Activated CD8-positive, alpha-beta memory T cell treated with anti-CD3 and anti-CD28 coated beads for 24 hours (primary cell): ENCODE measurements around the gene CHD9NB.

ENCODE experiments used
- DNase-seq: peaks from one replicate; pipeline ENCODE4 v3.0.0-alpha.2; 2020

Gene CHD9NB

DNA sequence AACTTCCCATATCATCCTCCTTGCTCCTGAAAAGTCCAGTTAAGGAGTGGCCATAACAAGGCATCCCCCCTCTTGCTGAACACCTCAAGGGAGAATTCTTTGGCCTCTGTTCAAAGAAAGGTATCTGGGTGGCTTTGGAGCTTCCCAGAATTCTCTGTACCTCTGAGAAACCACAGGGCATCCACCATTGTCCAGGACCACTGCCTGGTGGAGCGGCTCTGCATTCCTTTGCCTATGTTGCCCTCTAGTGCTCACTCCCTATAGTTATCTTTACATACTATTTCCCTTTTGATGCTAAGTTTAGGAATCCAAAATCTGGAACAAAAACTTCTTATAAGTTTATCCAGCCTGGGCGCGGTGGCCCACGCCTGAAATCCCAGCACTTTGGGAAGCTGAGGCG, 30.3 kb downstream of the CHD9NB start:
- DNase-seq: no peak

DNA sequence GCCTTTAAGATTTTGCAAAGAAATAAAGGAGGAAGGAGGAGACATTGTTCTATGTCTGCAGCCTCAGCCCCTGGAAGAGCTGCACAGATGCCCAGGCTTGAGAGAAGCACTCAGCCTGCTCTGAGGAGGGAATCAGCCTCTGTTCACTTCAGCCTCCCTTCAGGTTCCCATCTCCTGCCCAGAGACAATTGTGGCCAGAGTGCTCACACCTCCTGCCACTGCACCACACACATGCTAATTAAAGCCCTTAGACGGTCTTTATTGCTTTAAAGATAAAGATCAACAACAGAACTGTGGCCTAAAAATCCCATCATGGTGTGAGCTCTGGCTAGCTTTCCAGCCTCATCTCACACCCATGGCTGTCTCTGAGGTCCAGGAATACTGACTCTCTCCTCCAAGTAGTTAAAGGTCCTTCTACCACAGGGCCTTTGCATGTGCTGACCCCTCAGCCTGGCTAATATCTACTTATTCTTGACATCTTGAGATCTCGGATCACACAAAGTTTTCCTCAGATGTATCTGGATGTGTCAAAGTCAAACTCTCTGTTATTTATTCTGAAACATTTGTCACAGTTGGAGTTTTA, 33.8 kb downstream of the CHD9NB start:
- no peak for DNase-seq

DNA sequence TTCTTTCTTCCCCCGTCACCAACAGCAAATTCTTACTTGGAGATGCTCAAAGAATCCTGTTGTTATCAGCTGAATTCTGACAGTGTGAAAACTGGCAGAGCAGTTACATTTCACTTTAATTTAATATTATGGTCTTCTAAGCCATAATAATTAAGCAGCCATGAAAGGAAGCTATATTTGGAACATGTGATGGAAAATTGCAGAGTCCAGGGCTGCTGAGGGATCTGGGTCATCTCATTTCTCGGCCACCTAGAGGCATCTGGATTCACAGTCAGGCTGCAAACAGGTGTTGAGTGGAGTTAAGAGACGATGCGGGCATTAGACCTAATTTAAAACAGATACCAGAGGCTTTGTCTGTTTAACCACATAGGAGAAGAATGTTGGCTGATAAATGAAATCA, 38.4 kb downstream of the CHD9NB start:
- DNase-seq: no peak

GRCh38 chr16:53007095-53007494, 45.6 kb downstream of the CHD9NB start:
- no peak for DNase-seq

GRCh38 chr16:52997922-52998321, 54.8 kb downstream of the CHD9NB start:
- no peak for DNase-seq

DNA sequence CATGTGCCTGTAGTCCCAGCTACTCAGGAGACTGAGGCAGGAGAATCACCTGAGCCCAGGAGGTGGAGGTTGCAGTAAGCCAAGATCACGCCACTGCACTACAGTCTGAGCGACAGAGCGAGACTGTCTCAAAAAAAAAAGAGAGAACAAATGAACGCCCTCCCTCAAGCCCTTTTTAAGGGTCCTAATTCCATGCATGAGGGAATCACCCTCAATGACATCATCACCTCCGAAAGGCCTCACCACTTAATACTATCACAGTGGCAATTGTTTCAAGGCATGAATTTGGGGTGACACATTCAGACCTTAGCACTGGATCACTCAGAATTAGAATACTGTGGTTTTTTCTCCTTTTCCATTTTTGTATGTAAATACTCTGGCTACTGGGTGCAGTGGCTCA, 57.8 kb downstream of the CHD9NB start:
- DNase-seq: no peak

- no peak for DNase-seq
Observed at GRCh38 chr16:52993179-52993578, 59.5 kb downstream of the CHD9NB start.

- no peak for DNase-seq
Observed at GRCh38 chr16:52991572-52991971, 61.1 kb downstream of the CHD9NB start.
